HG02798 (cell line): ENCODE measurements around the gene CMTM4.
"Not testable (repeated sequence)": the region's sequence is repeated elsewhere in the genome, so short reads cannot be mapped to it uniquely, and the experiment has no call there.

Source experiments
- ATAC-seq: cut with Tn5 transposase; IDR thresholded peaks from one replicate; pipeline ENCODE4 v1.9.1; 2021; ENCODE audit warnings: mild to moderate bottlenecking; ENCODE audit not compliant: unreplicated experiment, poor library complexity

The CMTM4 gene

DNA sequence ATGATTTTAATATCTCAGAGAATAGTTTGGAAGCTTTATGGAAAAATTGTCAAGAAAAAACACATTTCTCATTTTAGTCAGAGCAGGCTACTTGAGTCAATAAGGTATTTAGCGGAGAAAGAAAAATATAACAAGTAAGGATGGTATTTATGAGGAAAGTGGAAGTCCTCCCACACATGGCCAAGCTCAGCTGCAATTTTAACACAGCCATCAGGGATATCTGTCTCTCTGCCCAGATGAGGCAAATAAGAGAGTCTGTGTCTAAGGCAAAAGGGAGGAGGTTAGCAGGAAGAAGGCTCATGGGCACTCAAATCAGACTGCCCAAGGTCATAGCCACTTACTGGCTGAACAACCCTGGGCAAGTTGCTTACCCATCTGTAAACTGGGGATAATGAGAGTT lies 122.5 kb downstream of the CMTM4 start:
- no peak for ATAC-seq

DNA sequence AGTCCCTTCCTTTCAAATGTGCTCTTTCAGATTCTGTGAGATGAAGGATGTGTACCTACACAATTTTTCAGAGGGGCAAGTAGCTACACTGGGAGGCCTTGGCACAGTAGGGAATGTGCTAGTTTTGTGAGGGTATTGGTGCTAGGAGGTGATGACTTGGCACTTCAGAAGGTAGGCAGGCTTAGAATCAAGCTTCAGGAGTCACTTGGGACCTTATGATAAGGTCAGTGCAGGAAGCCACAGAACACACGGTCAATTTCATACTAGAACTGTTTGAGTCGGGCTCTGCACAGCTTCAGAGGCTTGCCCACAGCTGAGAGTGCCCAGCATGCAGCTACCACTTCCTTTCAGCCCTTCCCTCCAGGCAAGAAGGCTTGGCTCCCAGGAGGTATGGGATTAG lies 124.2 kb downstream of the CMTM4 start:
- ATAC-seq, result no peak

DNA sequence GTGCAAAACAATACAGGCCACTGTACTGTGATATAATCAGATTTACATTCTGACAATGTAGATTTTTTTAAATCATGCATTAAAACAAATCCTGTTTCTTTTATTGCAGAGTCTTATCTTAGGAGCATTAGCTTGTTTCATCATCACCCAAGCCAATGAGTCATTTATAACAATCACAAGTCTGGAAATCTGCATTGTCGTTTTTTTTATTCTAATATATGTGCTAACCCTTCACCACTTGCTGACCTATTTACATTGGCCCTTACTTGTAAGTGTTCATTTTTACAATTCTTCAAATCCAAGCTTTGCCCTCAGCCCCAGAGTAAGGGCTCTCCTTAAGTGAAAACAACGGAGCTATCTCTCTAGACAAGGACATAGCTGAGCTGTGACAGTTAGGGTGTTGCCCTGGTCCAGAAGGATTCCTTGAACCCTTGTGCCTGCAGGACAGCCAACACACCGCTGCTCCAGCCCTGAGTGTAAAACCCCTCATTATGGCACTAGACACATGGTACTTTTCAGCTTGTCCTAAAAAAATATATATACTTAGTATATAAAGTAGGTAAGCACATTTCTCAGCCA lies 126.6 kb downstream of the CMTM4 start:
- ATAC-seq, result no peak

DNA sequence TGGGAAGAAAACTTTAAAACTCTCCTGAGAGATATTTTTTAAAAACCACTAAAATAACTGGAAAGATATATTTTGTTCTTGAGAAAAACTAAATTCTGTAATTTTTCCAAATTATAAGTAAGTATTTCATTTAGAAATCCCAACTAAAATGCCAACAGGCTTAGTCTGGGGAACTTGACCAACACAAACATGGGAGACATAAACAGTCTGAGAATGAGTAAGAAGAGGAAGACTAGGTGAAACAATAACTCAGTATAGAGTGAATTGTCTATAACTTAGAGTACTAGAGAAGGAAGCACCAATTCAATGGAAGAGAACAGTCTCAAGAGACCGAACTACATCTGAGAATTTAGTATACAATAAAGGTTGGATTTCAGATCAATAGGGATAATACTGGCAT lies 127.4 kb downstream of the CMTM4 start:
- no peak for ATAC-seq

DNA sequence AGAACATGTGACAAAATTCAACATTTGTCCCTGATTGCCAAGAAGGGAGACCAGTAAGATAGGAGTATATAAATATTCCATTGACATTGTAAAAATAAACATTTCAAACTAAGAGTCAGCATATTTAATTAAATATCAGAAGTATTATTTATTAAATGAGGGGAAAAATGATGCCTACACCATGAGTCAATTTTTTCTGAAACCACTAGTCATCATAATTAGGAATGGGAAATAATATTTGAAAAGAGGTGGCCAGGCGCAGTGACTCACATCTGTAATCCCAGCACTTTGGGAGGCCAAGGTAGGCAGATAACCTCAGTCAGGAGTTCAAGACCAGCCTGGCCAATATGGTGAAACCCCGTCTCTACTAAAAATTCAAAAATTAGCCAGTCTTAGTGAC lies 128.2 kb downstream of the CMTM4 start:
- no peak for ATAC-seq

DNA sequence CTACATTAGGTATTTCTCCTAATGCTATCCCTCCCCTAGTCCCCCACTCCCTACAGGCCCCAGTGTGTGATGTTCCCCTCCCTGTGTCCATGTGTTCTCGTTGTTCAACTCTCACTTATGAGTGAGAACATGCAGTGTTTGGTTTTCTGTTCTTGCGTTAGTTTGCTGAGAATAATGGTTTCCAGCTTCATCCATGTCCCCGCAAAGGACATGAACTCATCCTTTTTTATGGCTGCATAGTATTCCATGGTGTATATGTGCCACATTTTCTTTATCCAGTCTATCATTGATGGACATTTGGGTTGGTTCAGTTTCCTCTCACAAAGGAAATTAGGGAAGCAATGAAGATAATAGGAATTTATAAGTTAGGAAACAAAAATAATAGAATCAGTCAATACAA lies 129.3 kb downstream of the CMTM4 start:
- not testable (repeated sequence) for ATAC-seq

DNA sequence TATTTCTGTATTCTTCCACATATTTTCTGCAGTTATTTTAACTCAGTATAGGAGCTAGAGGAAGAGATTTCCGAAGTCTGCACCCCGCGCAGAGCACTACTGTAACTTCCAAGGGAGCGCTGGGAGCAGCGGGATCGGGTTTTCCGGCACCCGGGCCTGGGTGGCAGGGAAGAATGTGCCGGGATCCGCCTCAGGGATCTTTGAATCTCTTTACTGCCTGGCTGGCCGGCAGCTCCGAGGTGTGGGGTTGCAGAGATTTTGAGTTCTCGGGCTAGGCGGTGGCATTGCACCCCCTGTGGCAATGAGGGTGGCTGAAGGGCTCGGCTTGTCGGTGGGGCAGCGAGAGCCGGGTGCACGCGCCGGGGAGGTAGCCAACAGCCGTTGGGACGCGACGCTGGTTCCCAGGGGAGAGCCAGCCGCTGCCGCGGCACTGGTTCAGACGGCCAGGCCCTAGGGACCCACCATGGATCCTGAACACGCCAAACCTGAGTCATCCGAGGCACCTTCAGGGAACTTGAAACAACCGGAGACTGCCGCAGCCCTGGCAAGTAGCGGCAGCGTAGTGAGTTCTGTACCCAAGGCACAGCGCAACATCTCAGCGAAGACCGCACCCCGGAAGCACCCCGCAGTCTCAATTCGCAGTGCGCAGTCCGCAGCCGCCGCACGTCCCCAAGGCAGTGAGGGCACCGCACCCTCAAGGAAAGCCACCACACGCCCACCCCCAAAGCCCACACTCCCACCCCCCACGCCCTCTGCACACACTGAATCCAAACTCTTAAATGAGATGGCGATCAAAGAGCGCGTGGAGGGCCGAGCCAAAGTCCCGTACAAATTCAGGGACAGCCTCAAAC lies 130.3 kb downstream of the CMTM4 start, which contains the start of gene CMTM1:
TSS of gene CMTM1 (plus strand) at position 389 of the 851 bp plus-strand sequence. CDS start at position 464, 75 bp downstream.
- ATAC-seq, result no peak
